Measurements from ENCODE around the gene RNU6-9.

DNA sequence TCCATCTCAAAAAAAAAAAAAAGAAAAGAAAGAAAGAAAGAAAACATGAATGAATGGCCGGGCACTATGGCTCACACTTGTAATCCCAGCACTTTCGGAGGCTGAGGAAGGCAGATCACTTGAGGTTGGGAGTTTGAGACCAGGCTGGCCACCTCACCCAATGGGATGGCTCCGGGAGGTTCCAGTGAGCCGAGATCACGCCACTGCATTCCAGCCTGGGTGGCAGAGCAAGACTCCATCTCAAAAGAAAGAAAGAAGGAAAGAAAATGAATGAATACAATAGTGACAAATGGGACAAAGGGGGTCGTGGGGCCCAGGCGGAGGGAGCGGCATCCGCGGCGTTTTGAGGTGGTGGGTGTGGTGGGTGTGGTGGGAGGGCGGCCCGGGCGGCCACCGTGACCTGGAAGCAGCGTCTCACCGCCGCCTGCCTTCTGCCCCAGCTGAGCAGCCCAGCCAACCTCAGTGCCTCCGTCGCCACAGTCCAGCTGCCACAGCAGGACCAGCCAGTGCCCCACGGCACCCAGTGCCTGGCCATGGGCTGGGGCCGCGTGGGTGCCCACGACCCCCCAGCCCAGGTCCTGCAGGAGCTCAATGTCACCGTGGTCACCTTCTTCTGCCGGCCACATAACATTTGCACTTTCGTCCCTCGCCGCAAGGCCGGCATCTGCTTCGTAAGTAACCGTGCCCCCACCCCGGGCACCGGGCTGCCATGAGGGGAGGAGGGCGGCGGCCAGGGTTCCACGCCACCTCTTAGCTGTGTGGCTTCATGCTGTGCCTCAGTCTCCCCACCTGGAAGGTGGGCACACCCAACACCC lies 47.4 kb upstream of the RNU6-9 start:
- no peak for TF ChIP-seq EZH2 (IDR thresholded peaks at IDR 0.05; ENCODE audit: insufficient read depth, poor library complexity, severe bottlenecking)
- TF ChIP-seq EZH2phosphoT487 (IDR thresholded peaks at IDR 0.05; ENCODE audit: insufficient read depth, low read depth), result no peak
